Natural killer cell (primary cell): Measurements from ENCODE around the gene IMP4. TPM values are rescaled to one million over a fixed set of nuclear protein-coding genes. Genes with fewer than 3 reads are reported as not detected.

Experiments used
- ATAC-seq, 3 donors: fragments of 150-1000 bp in 2 of 3; fragments of 200-7000 bp in 1 of 3; cut with Tn5 transposase; 1 replicate in 1 of 3; 2 replicates in 2 of 3; pipeline ENCODE4 v1.10.0; 2021; ENCODE audit warnings: mild to moderate bottlenecking in 2 of 3, moderate library complexity in 2 of 3
- DNase-seq, 2 donors: peaks; one replicate each; pipeline versions ENCODE4 v3.0.0 to v3.0.0-alpha.2; 2013 to 2021; ENCODE audit warnings: mixed read lengths in 1 of 2
- H3K27ac ChIP-seq: one replicate; pipeline ENCODE4 v1.5.1; 2013; ENCODE audit warnings: mild to moderate bottlenecking, low read length
- H3K27me3 ChIP-seq: one replicate; pipeline ENCODE4 v1.6.1; 2013; ENCODE audit warnings: low read length; ENCODE audit not compliant: control insufficient read depth, insufficient read depth
- H3K36me3 ChIP-seq: one replicate; pipeline ENCODE4 v1.6.1; 2013; ENCODE audit warnings: low read length; ENCODE audit not compliant: control insufficient read depth, insufficient read depth
- H3K4me1 ChIP-seq: one replicate; pipeline ENCODE4 v1.6.1; 2013; ENCODE audit warnings: low read length; ENCODE audit not compliant: control insufficient read depth, insufficient read depth
- H3K4me3 ChIP-seq: one replicate; pipeline ENCODE4 v1.5.1; 2013; ENCODE audit warnings: low read length
- H3K9me3 ChIP-seq: one replicate; pipeline ENCODE4 v1.6.1; 2013; ENCODE audit warnings: low read length; ENCODE audit not compliant: control insufficient read depth, insufficient read depth
- H3K27ac Mint-ChIP-seq, 2 donors: one replicate each; pipeline ENCODE4 v1.8.0; 2022; ENCODE audit warnings: mild to moderate bottlenecking in 2 of 2, mixed read lengths in 2 of 2, moderate library complexity in 1 of 2
- H3K27me3 Mint-ChIP-seq, 2 donors: one replicate each; pipeline ENCODE4 v1.8.0; 2022; ENCODE audit warnings: low read depth in 2 of 2, mixed read lengths in 2 of 2
- H3K36me3 Mint-ChIP-seq: one replicate; pipeline ENCODE4 v1.8.0; 2022; ENCODE audit warnings: mixed read lengths
- H3K4me1 Mint-ChIP-seq, 2 donors: one replicate each; pipeline ENCODE4 v1.8.0; 2022; ENCODE audit warnings: mixed read lengths in 2 of 2
- H3K4me3 Mint-ChIP-seq: one replicate; pipeline ENCODE4 v1.8.0; 2022; ENCODE audit warnings: mild to moderate bottlenecking, moderate library complexity, mixed read lengths
- H3K9me3 Mint-ChIP-seq, 2 donors: one replicate each; pipeline ENCODE4 v1.8.0; 2022; ENCODE audit warnings: mixed read lengths in 2 of 2
- CTCF ChIP-seq: fragments of 200-600 bp; IDR thresholded peaks from one replicate; pipeline ENCODE4 v1.8.0; 2022; ENCODE audit warnings: antibody characterized with exemption
- WGBS: methylation state at CpG from one replicate; pipeline ENCODE4 v1.1.7; 2013; ENCODE audit warnings: missing lambda C conversion rate; ENCODE audit not compliant: insufficient coverage; 5-methylcytosine and 5-hydroxymethylcytosine counted together
- intact Hi-C: fragments of 100-400 bp; cut with micrococcal nuclease; formaldehyde crosslinking; loops from one replicate; pipeline ENCODE4 v1.14.2; 2022
- total RNA-seq, 4 donors: library from RNA; stranded (reverse); fragments of 120-200 nt in 1 of 4; gene quantifications; one replicate each; pipeline versions ENCODE4 v1.2.3 to v1.2.4, GENCODE V29; 2013 to 2022

Gene IMP4
- total RNA-seq, 3 donors from 2014 or later (not counting 1 experiment from before 2014, with no cell fraction given), result 60.5 to 80.6 (median 72.9) TPM

GRCh38 chr2:130318906-130319305, 23.8 kb upstream of the IMP4 start:
- no peaks in the 10 kb centered on the region for H3K36me3 Mint-ChIP-seq
- H3K27me3 Mint-ChIP-seq, result peaks cover 14 to 17% of the 10 kb centered on the region in 2 donors
- no peak overlapping the region for H3K27ac Mint-ChIP-seq
- DNase-seq, result no peak
- no peak overlapping the region for H3K4me3 Mint-ChIP-seq
- ATAC-seq, result no peak
- Histone ChIP-seq H3K4me1 (no peaks in the 10 kb centered on the region), H3K36me3 (no peaks in the 10 kb centered on the region), H3K27ac (no peak overlapping the region), H3K4me3 (no peak overlapping the region), H3K9me3 (no peaks in the 10 kb centered on the region), H3K27me3 (no peaks in the 10 kb centered on the region)
- H3K9me3 Mint-ChIP-seq, result no peaks in the 10 kb centered on the region
- 80% methylated on average over 7 of the region's 7 CpGs for WGBS
- intact Hi-C loops, result no loop called here
- no peak for TF ChIP-seq CTCF
- H3K4me1 Mint-ChIP-seq, result no peaks in the 10 kb centered on the region

- Mint-ChIP-seq H3K27me3 (peaks cover 19 to 23% of the 10 kb centered on the region in 2 donors), H3K27ac (no peak overlapping the region), H3K36me3 (no peaks in the 10 kb centered on the region), H3K4me3 (no peak overlapping the region), H3K4me1 (no peaks in the 10 kb centered on the region), H3K9me3 (no peaks in the 10 kb centered on the region)
- 80% methylated on average over 3 of the region's 3 CpGs for WGBS
- Histone ChIP-seq H3K4me1 (no peaks in the 10 kb centered on the region), H3K4me3 (no peak overlapping the region), H3K36me3 (no peaks in the 10 kb centered on the region), H3K27me3 (peaks cover 3% of the 10 kb centered on the region), H3K27ac (no peak overlapping the region), H3K9me3 (no peaks in the 10 kb centered on the region)
- no peak for TF ChIP-seq CTCF
- intact Hi-C loops, result no loop called here
- DNase-seq, result no peak
- ATAC-seq, result no peak
These were observed 23.2 kb upstream of the IMP4 start for GRCh38 chr2:130319536-130319935.

- Mint-ChIP-seq H3K36me3 (no peaks in the 10 kb centered on the region), H3K27me3 (peaks cover 50 to 60% of the 10 kb centered on the region in 2 donors), H3K9me3 (no peaks in the 10 kb centered on the region), H3K4me1 (peaks cover 4 to 6% of the 10 kb centered on the region in 2 donors), H3K27ac (no peak overlapping the region), H3K4me3 (no peak overlapping the region)
- ATAC-seq (no peak), DNase-seq (no peak)
- Histone ChIP-seq H3K4me3 (no peak overlapping the region), H3K4me1 (peaks cover 4% of the 10 kb centered on the region), H3K27me3 (peaks cover 12% of the 10 kb centered on the region), H3K9me3 (no peaks in the 10 kb centered on the region), H3K36me3 (no peaks in the 10 kb centered on the region), H3K27ac (no peak overlapping the region)
- intact Hi-C loops, result no loop called here
- no peak for TF ChIP-seq CTCF
- WGBS, result 85% methylated on average over 43 of the region's 43 CpGs
These were observed 14.8 kb upstream of the IMP4 start for GRCh38 chr2:130327703-130328527.
